Urinary bladder (tissue), 4 donors: ENCODE results near the gene CMKLR1. TPM values are rescaled to one million over a fixed set of nuclear protein-coding genes. Genes with fewer than 3 reads are reported as not detected.

Source experiments
- DNase-seq: peaks from one replicate; pipeline ENCODE4 v3.0.0-alpha.2; 2015; ENCODE audit errors: extremely low spot score
- H3K27ac ChIP-seq: one replicate; pipeline ENCODE4 v1.5.1; 2013; ENCODE audit warnings: low read depth, mild to moderate bottlenecking, moderate library complexity
- H3K36me3 ChIP-seq: one replicate; pipeline ENCODE4 v1.6.1; 2013; ENCODE audit warnings: mild to moderate bottlenecking, moderate library complexity; ENCODE audit not compliant: insufficient read depth
- H3K4me1 ChIP-seq: one replicate; pipeline ENCODE4 v1.6.1; 2013; ENCODE audit warnings: mild to moderate bottlenecking, moderate library complexity; ENCODE audit not compliant: insufficient read depth
- H3K4me3 ChIP-seq: one replicate; pipeline ENCODE4 v1.5.1; 2013; ENCODE audit warnings: low read depth, low read length
- WGBS: extraction: QIAGEN DNeasy Blood & Tissue Kit; methylation state at CpG from one replicate; pipeline ENCODE4 v1.1.7; 2013; 5-methylcytosine and 5-hydroxymethylcytosine counted together
- polyA plus RNA-seq: library from polyadenylated mRNA; stranded (reverse); fragments of 200-250 nt; gene quantifications from one replicate; pipeline ENCODE4 v1.2.3, GENCODE V29; 2013
- total RNA-seq: library from RNA; depleted of rRNA; stranded (reverse); fragments of >200 nt; gene quantifications from one replicate; pipeline ENCODE4 v1.2.3, GENCODE V29; 2014
- donor health status: healthy with polysubstance abuse.
- donor health status: healthy.

CMKLR1 gene
- total and polyA plus RNA-seq, 2 donors: 6.4 to 17.6 TPM

GRCh38 chr12:108321688-108322087 lies 17.4 kb downstream of the CMKLR1 start:
- Histone ChIP-seq H3K4me3 (no peak overlapping the region), H3K36me3 (no peaks in the 10 kb centered on the region), H3K27ac (no peak overlapping the region), H3K4me1 (no peaks in the 10 kb centered on the region)
- no peak for DNase-seq

GRCh38 chr12:108320507-108321293 lies 18.4 kb downstream of the CMKLR1 start:
- 35% methylated on average over 4 of the region's 4 CpGs for WGBS
- Histone ChIP-seq H3K27ac (no peak overlapping the region), H3K4me1 (no peaks in the 10 kb centered on the region), H3K4me3 (no peak overlapping the region), H3K36me3 (no peaks in the 10 kb centered on the region)
- DNase-seq: no peak

- Histone ChIP-seq H3K36me3 (no peaks in the 10 kb centered on the region), H3K4me1 (no peaks in the 10 kb centered on the region), H3K4me3 (no peak overlapping the region), H3K27ac (no peak overlapping the region)
- no peak for DNase-seq
- WGBS: 66% methylated on average over 2 of the region's 2 CpGs
Measured at GRCh38 chr12:108319277-108320234, 19.6 kb downstream of the CMKLR1 start.

- no peak overlapping the region for H3K27ac ChIP-seq
- 68% methylated on average over 6 of the region's 6 CpGs for whole genome bisulfite sequencing
Measured at GRCh38 chr12:108318472-108319275, 20.4 kb downstream of the CMKLR1 start.

GRCh38 chr12:108317308-108318234 lies 21.5 kb downstream of the CMKLR1 start:
- Histone ChIP-seq H3K27ac (no peak overlapping the region), H3K4me1 (peaks cover 1% of the 10 kb centered on the region), H3K36me3 (no peaks in the 10 kb centered on the region), H3K4me3 (no peak overlapping the region)
- no peak for DNase-seq
- 84% methylated on average over 6 of the region's 6 CpGs for WGBS

More at GRCh38 chr12:108318472-108319275, 20.4 kb downstream of the CMKLR1 start:
- Histone ChIP-seq H3K4me1 (peaks cover under 1% of the 10 kb centered on the region), H3K4me3 (no peak overlapping the region), H3K36me3 (no peaks in the 10 kb centered on the region)
- no peak for DNase-seq

- no peaks in the 10 kb centered on the region for H3K36me3 ChIP-seq
- no peak overlapping the region for H3K27ac ChIP-seq
- DNase-seq: no peak
- H3K4me1 ChIP-seq: peaks cover 1% of the 10 kb centered on the region
- WGBS: 53% methylated on average over 12 of the region's 12 CpGs
- H3K4me3 ChIP-seq: no peak overlapping the region
Measured at GRCh38 chr12:108316176-108317086, 22.7 kb downstream of the CMKLR1 start.

- no peaks in the 10 kb centered on the region for H3K36me3 ChIP-seq
- DNase-seq: no peak
- H3K27ac ChIP-seq: no peak overlapping the region
- H3K4me3 ChIP-seq: no peak overlapping the region
- 77% methylated on average over 4 of the region's 4 CpGs for WGBS
- peaks cover 1% of the 10 kb centered on the region for H3K4me1 ChIP-seq
Measured at GRCh38 chr12:108315486-108316105, 23.5 kb downstream of the CMKLR1 start.

GRCh38 chr12:108313606-108314351 lies 25.3 kb downstream of the CMKLR1 start:
- peaks cover 1% of the 10 kb centered on the region for H3K4me1 ChIP-seq
- no peak overlapping the region for H3K27ac ChIP-seq
- DNase-seq: no peak
- WGBS: 44% methylated on average over 7 of the region's 7 CpGs
- H3K4me3 ChIP-seq: no peak overlapping the region
- no peaks in the 10 kb centered on the region for H3K36me3 ChIP-seq

- WGBS: 45% methylated on average over 3 of the region's 3 CpGs
- Histone ChIP-seq H3K4me1 (peaks cover 1% of the 10 kb centered on the region), H3K27ac (no peak overlapping the region), H3K36me3 (no peaks in the 10 kb centered on the region), H3K4me3 (no peak overlapping the region)
- no peak for DNase-seq
Measured at GRCh38 chr12:108313241-108313605, 25.9 kb downstream of the CMKLR1 start.

- DNase-seq: no peak
- no peak overlapping the region for H3K27ac ChIP-seq
- H3K4me1 ChIP-seq: peaks cover 1% of the 10 kb centered on the region
Measured at GRCh38 chr12:108312693-108313189, 26.4 kb downstream of the CMKLR1 start.

More at GRCh38 chr12:108312693-108313189, 26.4 kb downstream of the CMKLR1 start:
- 53% methylated on average over 5 of the region's 5 CpGs for WGBS
- H3K36me3 ChIP-seq: no peaks in the 10 kb centered on the region
- no peak overlapping the region for H3K4me3 ChIP-seq
